Measurements from ENCODE around the gene FARS2. TPM values are rescaled to one million over a fixed set of nuclear protein-coding genes. Genes with fewer than 3 reads are reported as not detected.

Gene FARS2
- total RNA-seq, 2 experiments from 2014 or later: 13.8 to 14.3 TPM

DNA sequence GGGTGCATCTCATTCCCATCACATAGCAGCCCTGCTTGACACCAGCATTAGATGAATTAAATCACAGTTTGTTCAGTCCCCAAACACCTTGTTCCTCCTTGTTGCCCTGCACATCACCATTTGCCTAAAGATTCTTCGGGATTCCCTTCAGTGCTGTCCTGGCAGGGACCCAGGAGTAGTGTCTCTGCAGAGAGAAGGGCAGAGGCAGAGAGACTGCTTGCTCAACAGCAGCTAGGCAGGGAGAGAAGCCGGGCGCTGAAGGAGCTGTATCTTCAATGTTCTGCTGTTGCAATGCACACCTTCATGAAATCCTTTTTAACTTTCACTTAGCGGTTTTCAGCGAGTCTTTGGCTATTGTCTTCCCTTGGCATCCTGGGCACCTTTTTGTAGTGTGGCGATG, 362.9 kb downstream of the FARS2 start:
- DNase-seq (ENCODE audit: low spot score): no peak
- no peaks in the 10 kb centered on the region for H3K36me3 ChIP-seq (ENCODE audit: insufficient read depth, low read length)
- H3K27ac ChIP-seq (ENCODE audit: low read depth, low read length, poor library complexity, severe bottlenecking): no peak overlapping the region
- no peaks in the 10 kb centered on the region for H4K20me1 ChIP-seq (ENCODE audit: insufficient read depth, low read length)
- intact Hi-C loops (cut with micrococcal nuclease; ENCODE audit: unreplicated experiment): no loop called here
- H3K4me1 ChIP-seq (ENCODE audit: insufficient read depth, low read length, poor library complexity, severe bottlenecking): peaks cover 24% of the 10 kb centered on the region
- no TSS peak for BruUV-seq (replicated peaks)
- no peaks in the 10 kb centered on the region for H3K79me2 ChIP-seq (ENCODE audit: insufficient read depth, low read depth, low read length)
- ChIA-PET POLR2A (interaction anchor here (0.6 kb wide), 1 partner anchor 9 kb away, joined by 4 read pairs; no protein-coding TSS in a partner anchor), CTCF (ENCODE audit: unreplicated experiment) (no interaction called here)
- H3K9me3 ChIP-seq (ENCODE audit: low read length): no peaks in the 10 kb centered on the region
- no peak overlapping the region for H3K4me3 ChIP-seq (ENCODE audit: low read depth, low read length, poor library complexity, severe bottlenecking)
- H2AFZ ChIP-seq (ENCODE audit: low read length): no peak overlapping the region
- H3K4me2 ChIP-seq (ENCODE audit: low read length): no peak overlapping the region
- TF ChIP-seq EZH2phosphoT487 (IDR thresholded peaks at IDR 0.05; ENCODE audit: borderline replicate concordance, low read depth, low read length): no peak
- TF ChIP-seq, protein P1, sequence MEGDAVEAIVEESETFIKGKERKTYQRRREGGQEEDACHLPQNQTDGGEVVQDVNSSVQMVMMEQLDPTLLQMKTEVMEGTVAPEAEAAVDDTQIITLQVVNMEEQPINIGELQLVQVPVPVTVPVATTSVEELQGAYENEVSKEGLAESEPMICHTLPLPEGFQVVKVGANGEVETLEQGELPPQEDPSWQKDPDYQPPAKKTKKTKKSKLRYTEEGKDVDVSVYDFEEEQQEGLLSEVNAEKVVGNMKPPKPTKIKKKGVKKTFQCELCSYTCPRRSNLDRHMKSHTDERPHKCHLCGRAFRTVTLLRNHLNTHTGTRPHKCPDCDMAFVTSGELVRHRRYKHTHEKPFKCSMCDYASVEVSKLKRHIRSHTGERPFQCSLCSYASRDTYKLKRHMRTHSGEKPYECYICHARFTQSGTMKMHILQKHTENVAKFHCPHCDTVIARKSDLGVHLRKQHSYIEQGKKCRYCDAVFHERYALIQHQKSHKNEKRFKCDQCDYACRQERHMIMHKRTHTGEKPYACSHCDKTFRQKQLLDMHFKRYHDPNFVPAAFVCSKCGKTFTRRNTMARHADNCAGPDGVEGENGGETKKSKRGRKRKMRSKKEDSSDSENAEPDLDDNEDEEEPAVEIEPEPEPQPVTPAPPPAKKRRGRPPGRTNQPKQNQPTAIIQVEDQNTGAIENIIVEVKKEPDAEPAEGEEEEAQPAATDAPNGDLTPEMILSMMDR (conservative IDR thresholded peaks at IDR 0.05; ENCODE audit: low read length): no peak
- no peaks in the 10 kb centered on the region for H3K9me2 ChIP-seq (ENCODE audit: insufficient read depth, low read length)

DNA sequence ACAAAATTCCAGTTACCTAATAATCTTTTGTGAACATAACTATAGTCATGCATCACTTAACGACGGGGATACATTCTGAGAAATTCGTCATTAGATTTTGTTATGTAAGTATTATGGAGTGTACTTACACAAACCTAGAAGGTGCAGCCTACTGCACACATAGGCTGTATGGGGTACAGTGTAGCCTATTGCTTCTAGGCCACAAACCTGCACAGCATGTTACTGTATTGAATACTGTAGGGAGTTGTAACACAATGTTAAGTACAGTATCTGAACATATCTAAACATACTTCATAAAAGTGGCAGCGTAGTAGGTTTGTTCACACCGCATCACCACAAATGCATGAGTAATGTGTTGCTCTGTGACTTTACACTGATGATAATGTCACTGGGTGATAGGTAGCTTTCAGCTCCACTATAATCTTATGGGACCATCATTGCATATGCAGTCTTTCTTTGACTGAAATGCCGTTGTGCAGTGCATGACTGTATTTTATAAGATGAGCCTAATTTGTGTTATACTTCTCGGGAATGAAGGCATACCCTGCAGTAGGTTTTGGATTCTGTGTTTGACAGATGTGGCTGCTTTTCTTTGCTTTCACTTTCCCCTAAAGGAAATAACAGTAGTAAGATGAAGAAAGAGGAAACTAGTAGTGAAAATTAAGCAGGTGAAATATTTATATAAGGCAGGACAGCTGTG, 365.6 kb downstream of the FARS2 start:
- H3K4me2 ChIP-seq (ENCODE audit: low read length): peak overlapping the region; percentile 58
- POLR2A ChIA-PET: interaction anchor here (0.7 kb wide), 1 partner anchor 382 kb away, joined by 3 read pairs; no protein-coding TSS in a partner anchor
- no peaks in the 10 kb centered on the region for H3K79me2 ChIP-seq (ENCODE audit: insufficient read depth, low read depth, low read length)
- H4K20me1 ChIP-seq (ENCODE audit: insufficient read depth, low read length): no peaks in the 10 kb centered on the region
- no peaks in the 10 kb centered on the region for H3K9me3 ChIP-seq (ENCODE audit: low read length)
- peak; percentile 43 for DNase-seq (ENCODE audit: low spot score)
- peak overlapping the region; percentile 24 for H3K27ac ChIP-seq (ENCODE audit: low read depth, low read length, poor library complexity, severe bottlenecking)
- H3K36me3 ChIP-seq (ENCODE audit: insufficient read depth, low read length): no peaks in the 10 kb centered on the region
- no peaks in the 10 kb centered on the region for H3K9me2 ChIP-seq (ENCODE audit: insufficient read depth, low read length)
- TF ChIP-seq, protein P1 (conservative IDR thresholded peaks at IDR 0.05; ENCODE audit: low read length): no peak
- TF ChIP-seq EZH2phosphoT487 (IDR thresholded peaks at IDR 0.05; ENCODE audit: borderline replicate concordance, low read depth, low read length): no peak
- intact Hi-C loops (cut with micrococcal nuclease; ENCODE audit: unreplicated experiment): loop anchor here (5.0 kb wide), 1 partner anchor 95 kb away; no protein-coding TSS in a partner anchor
- CTCF ChIA-PET (ENCODE audit: unreplicated experiment): no interaction called here
- peaks cover 29% of the 10 kb centered on the region for H3K4me1 ChIP-seq (ENCODE audit: insufficient read depth, low read length, poor library complexity, severe bottlenecking)
- H2AFZ ChIP-seq (ENCODE audit: low read length): peak overlapping the region; percentile 16; the same call in 1 of the 2 replicates
- no TSS peak for BruUV-seq (replicated peaks)
- peak overlapping the region; percentile 23 for H3K4me3 ChIP-seq (ENCODE audit: low read depth, low read length, poor library complexity, severe bottlenecking)

DNA sequence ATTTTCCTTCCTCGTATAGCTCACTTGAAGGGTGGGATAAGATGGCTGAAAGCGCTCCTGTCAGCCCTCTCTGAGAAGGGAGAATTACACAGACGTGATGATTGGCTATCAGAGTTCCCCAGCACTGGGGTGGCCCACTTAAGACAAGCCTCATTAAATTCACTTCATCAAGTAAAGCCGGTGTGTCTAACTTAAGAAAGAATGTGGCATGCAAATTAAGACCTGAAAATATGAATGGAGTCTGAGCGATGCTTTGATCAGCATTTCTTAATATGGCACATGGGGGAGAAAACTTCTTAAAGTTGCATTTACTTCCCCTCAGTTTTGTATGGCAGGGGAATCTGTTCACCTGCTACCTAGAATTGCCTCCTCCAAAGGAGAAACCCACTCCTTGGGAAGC, 369.3 kb downstream of the FARS2 start:
- Histone ChIP-seq H3K9me3 (ENCODE audit: low read length) (no peaks in the 10 kb centered on the region), H3K4me1 (ENCODE audit: insufficient read depth, low read length, poor library complexity, severe bottlenecking) (peaks cover 29% of the 10 kb centered on the region), H3K4me2 (ENCODE audit: low read length) (peak overlapping the region; percentile 46), H3K79me2 (ENCODE audit: insufficient read depth, low read depth, low read length) (no peaks in the 10 kb centered on the region), H3K27ac (ENCODE audit: low read depth, low read length, poor library complexity, severe bottlenecking) (no peak overlapping the region), H3K9me2 (ENCODE audit: insufficient read depth, low read length) (no peaks in the 10 kb centered on the region), H3K36me3 (ENCODE audit: insufficient read depth, low read length) (no peaks in the 10 kb centered on the region), H3K4me3 (ENCODE audit: low read depth, low read length, poor library complexity, severe bottlenecking) (no peak overlapping the region), H2AFZ (ENCODE audit: low read length) (no peak overlapping the region), H4K20me1 (ENCODE audit: insufficient read depth, low read length) (no peaks in the 10 kb centered on the region)
- DNase-seq (ENCODE audit: low spot score): no peak
- POLR2A ChIA-PET: no interaction called here
- no TSS peak for BruUV-seq (replicated peaks)
- intact Hi-C loops (cut with micrococcal nuclease; ENCODE audit: unreplicated experiment): no loop called here
- TF ChIP-seq EZH2phosphoT487 (IDR thresholded peaks at IDR 0.05; ENCODE audit: borderline replicate concordance, low read depth, low read length): no peak
- TF ChIP-seq, protein P1 (conservative IDR thresholded peaks at IDR 0.05; ENCODE audit: low read length): no peak
- CTCF ChIA-PET (ENCODE audit: unreplicated experiment): no interaction called here
